Ovary (tissue), 9 donors: Measurements from ENCODE around the gene THPO. TPM values are rescaled to one million over a fixed set of nuclear protein-coding genes. Genes with fewer than 3 reads are reported as not detected.

Experiments
- DNase-seq, 5 donors: peaks; one replicate each; pipeline ENCODE4 v3.0.0-alpha.2; 2019 to 2020
- H3K27ac ChIP-seq, 2 donors: fragments of 200-600 bp; one replicate each; pipeline versions ENCODE4 v1.5.1 to v1.8.0; 2019 to 2022
- H3K27me3 ChIP-seq: fragments of 200-600 bp; one replicate; pipeline ENCODE4 v1.8.0; 2022
- H3K36me3 ChIP-seq: fragments of 200-600 bp; sonication (generic); one replicate; pipeline ENCODE4 v1.5.1; 2019
- H3K4me1 ChIP-seq: one replicate; pipeline ENCODE4 v1.8.1; 2013; ENCODE audit warnings: mild to moderate bottlenecking, moderate library complexity; ENCODE audit not compliant: insufficient read depth
- H3K4me3 ChIP-seq: fragments of 200-600 bp; sonication (generic); one replicate; pipeline ENCODE4 v1.5.1; 2017
- H3K9me3 ChIP-seq, 2 donors: fragments of 200-600 bp in 1 of 2; sonication (generic) in 1 of 2; one replicate each; pipeline versions ENCODE4 v1.5.1 to v1.8.1; 2013 to 2019; ENCODE audit warnings: mild to moderate bottlenecking in 1 of 2, moderate library complexity in 1 of 2
- CTCF ChIP-seq, 3 donors: fragments of 450-650 bp in 2 of 3; fragments of 200-600 bp in 1 of 3; IDR thresholded peaks; one replicate each; pipeline versions ENCODE4 v1.5.1 to v1.8.0; 2016 to 2022; ENCODE audit warnings: antibody characterized with exemption in 3 of 3, mild to moderate bottlenecking in 1 of 3
- EP300 ChIP-seq: sonication (generic); formaldehyde crosslinking; IDR thresholded peaks from one replicate; pipeline ENCODE4 v1.6.1; 2017; ENCODE audit warnings: antibody characterized with exemption
- POLR2A ChIP-seq: fragments of 450-650 bp; IDR thresholded peaks from one replicate; pipeline ENCODE4 v1.6.1; 2017; ENCODE audit warnings: antibody characterized with exemption, mild to moderate bottlenecking, moderate library complexity
- WGBS, 3 donors: extraction: QIAGEN DNeasy Blood & Tissue Kit in 1 of 3; methylation state at CpG; one replicate each; pipeline versions ENCODE4 v1.1.5 to v1.1.7; 2013 to 2017; 5-methylcytosine and 5-hydroxymethylcytosine counted together
- intact Hi-C, 4 donors: fragments of 100-400 bp; cut with DNase I; formaldehyde crosslinking; loops; one replicate each; pipeline versions ENCODE4 v1.11.0 to v1.15.1; 2022 to 2023
- polyA plus RNA-seq, 2 donors: library from polyadenylated mRNA; stranded (reverse); fragments of 200-250 nt in 1 of 2; fragments of 350-450 nt in 1 of 2; fragmentation: Illumina TruSeq in 1 of 2; extraction: RNeasy Lipid Tissue Mini Kit (QIAGEN cat#74804) in 1 of 2; gene quantifications; one replicate each; pipeline ENCODE4 v1.2.3, GENCODE V29; 2013 to 2014
- total RNA-seq, 7 donors: library from RNA; depleted of rRNA in 2 of 7; stranded (reverse); fragments of >200 nt in 2 of 7; fragmentation: NEBNext Ultra II Directional in 3 of 7; extraction: Animal tissue kit (Norgen Biotek cat#: 25700) in 3 of 7; gene quantifications; one replicate each; pipeline versions ENCODE4 v1.1.0 to v1.2.4, GENCODE V29; 2016 to 2023
- donor health status: DM: no; HTN: no; CAD: no; lungs with moderate emphysema.
- donor health status: DM: no; HTN: no; CAD: no.
- donor health status: Bipolar disorder and iron deficiency.
- donor health status: DM: yes; HTN: yes; CAD: no.
- donor health status: DM: no; HTN: no; CAD: no.
- donor health status: DM: yes; HTN: yes; CAD: no.

The THPO gene
- total and polyA plus RNA-seq, 9 donors: 0.34 to 2.0 (median 1.2) TPM

- no peak overlapping the region for H3K4me3 ChIP-seq
- TF ChIP-seq CTCF (IDR thresholded peaks at IDR 0.05) (no peak), POLR2A (no peak), EP300 (no peak)
- intact Hi-C loops: loop anchor here in 2 of 4 donors (5.0 to 10.0 kb wide), 3 partner anchors 135 to 387 kb away; no protein-coding TSS in a partner anchor
- no peaks in the 10 kb centered on the region for H3K9me3 ChIP-seq
- peaks cover 2% of the 10 kb centered on the region for H3K4me1 ChIP-seq
- H3K27me3 ChIP-seq: no peaks in the 10 kb centered on the region
- WGBS, 3 donors: 84 to 88% (median 86%) methylated on average over 5 of the region's 5 CpGs
- H3K36me3 ChIP-seq: no peaks in the 10 kb centered on the region
- DNase-seq: no peak
- H3K27ac ChIP-seq: no peak overlapping the region
Measured at GRCh38 chr3:184377374-184377773, 633 bp downstream of the THPO start.

- H3K9me3 ChIP-seq: no peaks in the 10 kb centered on the region
- intact Hi-C loops: loop anchor here in 2 of 4 donors (5.0 to 10.0 kb wide), 3 partner anchors 136 to 389 kb away; no protein-coding TSS in a partner anchor
- no peaks in the 10 kb centered on the region for H3K27me3 ChIP-seq
- H3K4me1 ChIP-seq: peaks cover 4% of the 10 kb centered on the region
- WGBS, 3 donors: 88 to 91% (median 89%) methylated on average over 12 of the region's 12 CpGs
- no peak overlapping the region for H3K4me3 ChIP-seq
- DNase-seq: no peak
- no peaks in the 10 kb centered on the region for H3K36me3 ChIP-seq
- TF ChIP-seq POLR2A: no peak
- TF ChIP-seq EP300: no peak
- no peak for TF ChIP-seq CTCF (IDR thresholded peaks at IDR 0.05)
- H3K27ac ChIP-seq: no peak overlapping the region
Measured at GRCh38 chr3:184375747-184376461, 2.1 kb downstream of the THPO start.

DNA sequence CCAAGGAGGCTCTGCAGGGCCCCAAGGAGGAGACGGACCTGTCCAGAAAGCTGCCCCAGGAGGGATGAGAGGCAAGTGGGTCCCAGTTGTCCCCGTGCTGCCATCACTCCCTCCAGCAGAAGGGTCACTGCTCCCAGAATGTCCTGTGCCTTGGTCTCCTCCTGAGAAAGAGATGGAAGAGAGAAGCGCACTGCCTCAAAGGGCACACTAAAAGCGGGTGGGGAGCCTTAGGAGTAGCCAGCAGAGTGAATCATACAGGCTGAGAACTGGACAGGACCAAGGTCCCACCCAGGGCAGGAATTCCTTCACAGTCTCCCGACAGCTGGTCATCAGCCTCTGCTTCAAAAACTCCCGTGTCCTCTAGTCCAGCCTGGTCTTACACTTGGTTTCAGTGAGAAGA lies 4.6 kb downstream of the THPO start:
- intact Hi-C loops: loop anchor here (5.0 to 10.0 kb wide), 5 partner anchors 44 to 391 kb away; no protein-coding TSS in a partner anchor
- Histone ChIP-seq H3K27ac (no peak overlapping the region), H3K4me1 (peaks cover 2% of the 10 kb centered on the region), H3K36me3 (no peaks in the 10 kb centered on the region), H3K4me3 (no peak overlapping the region), H3K27me3 (no peaks in the 10 kb centered on the region), H3K9me3 (no peaks in the 10 kb centered on the region)
- no peak for TF ChIP-seq POLR2A
- TF ChIP-seq EP300: no peak
- TF ChIP-seq CTCF (IDR thresholded peaks at IDR 0.05): no peak
- 54 to 60% (median 58%) methylated on average over 6 of the region's 6 CpGs for WGBS, 3 donors
- no peak for DNase-seq

DNA sequence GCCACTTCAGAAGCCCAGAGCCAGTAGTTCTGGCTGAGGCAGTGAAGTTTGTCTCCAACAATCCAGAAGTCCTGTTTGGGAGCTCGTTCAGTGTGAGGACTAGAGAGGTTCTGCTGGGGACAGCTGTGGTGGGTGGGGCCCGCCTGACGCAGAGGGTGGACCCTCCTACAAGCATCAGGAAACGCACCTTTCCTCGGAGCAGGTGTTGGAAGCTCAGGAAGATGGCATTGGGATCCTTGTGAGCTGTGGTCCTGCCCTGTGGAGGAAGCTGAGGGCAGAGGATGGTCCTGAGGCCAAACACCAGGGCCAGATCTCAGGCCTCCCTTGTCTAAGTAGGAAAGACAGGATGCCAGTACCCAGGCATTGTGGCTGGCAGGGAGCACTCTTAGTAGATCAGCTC lies 5.1 kb downstream of the THPO start:
- peaks cover 2% of the 10 kb centered on the region for H3K4me1 ChIP-seq
- WGBS, 3 donors: 63 to 74% (median 64%) methylated on average over 5 of the region's 5 CpGs
- H3K4me3 ChIP-seq: no peak overlapping the region
- intact Hi-C loops: loop anchor here (5.0 to 10.0 kb wide), 5 partner anchors 44 to 392 kb away; no protein-coding TSS in a partner anchor
- H3K27me3 ChIP-seq: no peaks in the 10 kb centered on the region
- TF ChIP-seq CTCF (IDR thresholded peaks at IDR 0.05) (no peak), POLR2A (no peak)
- H3K36me3 ChIP-seq: no peaks in the 10 kb centered on the region
- no peak for DNase-seq
- H3K27ac ChIP-seq: no peak overlapping the region
- H3K9me3 ChIP-seq: no peaks in the 10 kb centered on the region
